HepG2 (cell line): Measurements from ENCODE around the gene TEX14. TPM values are rescaled to one million over a fixed set of nuclear protein-coding genes. Genes with fewer than 3 reads are reported as not detected.

Experiments
- ARNT2 ChIP-seq: sonication (generic); formaldehyde crosslinking; IDR thresholded peaks from 2 replicates; pipeline ENCODE4 v1.8.0; 2022; ENCODE audit warnings: mild to moderate bottlenecking, low read depth, missing genetic modification reagents, moderate library complexity
- CBX5 ChIP-seq: sonication (generic); formaldehyde crosslinking; IDR thresholded peaks from 2 replicates; pipeline ENCODE4 v1.4.0; 2020; ENCODE audit warnings: missing genetic modification reagents, borderline replicate concordance
- FIP1L1 ChIP-seq: fragments of 200-400 bp; formaldehyde crosslinking; IDR thresholded peaks from 2 replicates; pipeline ENCODE4 v1.6.1; 2018; ENCODE audit warnings: low read depth, mild to moderate bottlenecking, low read length, moderate library complexity, borderline replicate concordance; ENCODE audit not compliant: insufficient read depth
- IKZF1 ChIP-seq: fragments of 450-650 bp; IDR thresholded peaks from 2 replicates; pipeline ENCODE4 v1.7.1; 2016
- KLF15 ChIP-seq: sonication (generic); formaldehyde crosslinking; IDR thresholded peaks from 2 replicates; pipeline ENCODE4 v1.8.1; 2023; ENCODE audit warnings: borderline replicate concordance, mild to moderate bottlenecking, inconsistent platforms, missing genetic modification reagents, mixed read lengths
- KLF6 ChIP-seq: IDR thresholded peaks from 2 replicates; pipeline ENCODE4 v1.8.0; 2016; ENCODE audit warnings: missing biosample characterization, missing genetic modification reagents
- MIER2 ChIP-seq: IDR thresholded peaks from 2 replicates; pipeline ENCODE4 v1.6.1; 2016; ENCODE audit warnings: missing biosample characterization, missing genetic modification reagents
- PHB2 ChIP-seq: fragments of 450-650 bp; IDR thresholded peaks from 2 replicates; pipeline ENCODE4 v1.6.1; 2018; ENCODE audit not compliant: partially characterized antibody
- POLR2G ChIP-seq: fragments of 200-400 bp; formaldehyde crosslinking; IDR thresholded peaks from 2 replicates; pipeline ENCODE4 v1.6.1; 2018; ENCODE audit warnings: mild to moderate bottlenecking, low read depth, low read length, moderate library complexity
- SP140L ChIP-seq: sonication (generic); formaldehyde crosslinking; IDR thresholded peaks from 2 replicates; pipeline ENCODE4 v1.4.0; 2020; ENCODE audit warnings: missing genetic modification reagents, borderline replicate concordance
- ZNF263 ChIP-seq: sonication (generic); formaldehyde crosslinking; IDR thresholded peaks from 2 replicates; pipeline ENCODE4 v1.4.0; 2020; ENCODE audit warnings: missing genetic modification reagents
- ZNF451 ChIP-seq: sonication (generic); formaldehyde crosslinking; IDR thresholded peaks from 2 replicates; pipeline ENCODE4 v1.5.0; 2020; ENCODE audit warnings: mild to moderate bottlenecking, missing genetic modification reagents
- ZNF747 ChIP-seq: sonication (generic); formaldehyde crosslinking; IDR thresholded peaks from 2 replicates; pipeline ENCODE4 v1.8.1; 2023; ENCODE audit warnings: missing genetic modification reagents, mild to moderate bottlenecking, borderline replicate concordance
- ZNF777 ChIP-seq: sonication (generic); formaldehyde crosslinking; IDR thresholded peaks from 2 replicates; pipeline ENCODE4 v1.4.0; 2020; ENCODE audit warnings: missing genetic modification reagents
- ZNF780A ChIP-seq: sonication (generic); formaldehyde crosslinking; IDR thresholded peaks from 2 replicates; pipeline ENCODE4 v1.8.0; 2022; ENCODE audit warnings: mild to moderate bottlenecking, missing genetic modification reagents, moderate library complexity
- polyA plus RNA-seq, 8 experiments: library from polyadenylated mRNA; depleted of rRNA in 3 of 8; stranded (reverse) in 7 of 8; unstranded in 1 of 8; fragments of >200 nt; fragmentation: Illumina TruSeq in 4 of 8; extraction: Trizol in 4 of 8; gene quantifications; 2 replicates each; pipeline versions ENCODE4 v1.2.1 to v1.2.3, GENCODE V29; 2011 to 2016; ENCODE audit warnings: low read depth in 4 of 8, missing spikeins in 1 of 8, mixed read lengths in 1 of 8; ENCODE audit not compliant: insufficient read depth in 1 of 8
- total RNA-seq, 5 experiments: library from RNA; depleted of rRNA; stranded (reverse); fragments of >200 nt; fragmentation: Illumina TruSeq; extraction: Trizol; gene quantifications; 2 replicates each; pipeline ENCODE4 v1.2.3, GENCODE V29; 2016; ENCODE audit warnings: low read depth in 1 of 5
- TF ChIP-seq, protein P1 (sequence below): IDR thresholded peaks from 2 replicates; pipeline ENCODE4 v1.6.1; 2016
- TF ChIP-seq, protein P2 (sequence below): sonication (generic); formaldehyde crosslinking; IDR thresholded peaks from 2 replicates; pipeline ENCODE4 v1.4.0; 2020; ENCODE audit warnings: missing genetic modification reagents
- TF ChIP-seq, protein P3 (sequence below), 2 experiments: IDR thresholded peaks; 2 replicates each; pipeline ENCODE4 v1.6.1; 2011 to 2012; ENCODE audit warnings: low read length in 2 of 2, borderline replicate concordance in 1 of 2, low read depth in 1 of 2, mild to moderate bottlenecking in 1 of 2, moderate library complexity in 1 of 2

Gene TEX14
- total and polyA plus RNA-seq, 2 of the 13 experiments (the other 11 are each of a cell fraction or from before 2014, with no cell fraction given), result 0.04 to 0.07 TPM

DNA sequence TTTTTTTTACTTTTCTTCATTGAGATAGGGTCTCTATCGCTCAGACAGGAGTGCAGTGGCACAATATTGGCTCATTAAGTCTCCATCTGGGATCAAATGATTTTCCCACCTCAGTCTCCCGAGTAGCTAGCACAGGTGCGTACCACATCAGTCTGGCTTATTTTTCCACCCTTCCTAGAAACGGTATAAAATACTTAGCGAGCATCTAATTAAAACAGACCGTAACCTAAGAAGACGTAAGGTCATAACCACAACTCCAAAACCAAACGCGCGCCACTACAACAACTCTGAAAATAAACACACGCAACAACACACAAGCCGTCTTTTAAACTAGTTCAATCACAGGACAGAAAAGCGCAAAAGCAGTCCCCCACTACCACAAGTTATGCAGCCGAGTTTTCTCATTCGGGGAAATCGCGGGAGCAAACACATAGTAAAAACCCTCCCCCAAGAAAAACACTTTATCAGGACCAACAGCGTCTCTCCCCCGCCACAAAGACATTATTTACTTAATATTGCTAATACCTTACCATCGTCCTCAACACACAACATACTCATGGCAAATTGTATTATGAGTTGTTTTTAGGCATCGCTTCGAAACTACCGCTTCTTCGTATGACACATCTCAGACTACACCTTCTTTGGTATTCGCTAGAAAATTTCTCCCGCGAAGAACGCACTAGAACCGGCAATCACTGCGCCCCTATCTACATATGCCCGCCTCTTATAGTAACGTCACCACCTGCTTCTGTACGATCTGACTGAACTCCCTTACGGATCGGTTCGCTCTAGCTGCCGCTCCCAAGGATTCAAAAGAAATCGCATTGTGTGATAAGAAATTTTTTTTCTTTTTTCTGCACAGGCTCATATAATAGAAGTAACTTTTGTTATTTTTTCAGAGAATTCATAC is 32.8 kb downstream of the TEX14 start (continued):
- TF ChIP-seq, protein P1, sequence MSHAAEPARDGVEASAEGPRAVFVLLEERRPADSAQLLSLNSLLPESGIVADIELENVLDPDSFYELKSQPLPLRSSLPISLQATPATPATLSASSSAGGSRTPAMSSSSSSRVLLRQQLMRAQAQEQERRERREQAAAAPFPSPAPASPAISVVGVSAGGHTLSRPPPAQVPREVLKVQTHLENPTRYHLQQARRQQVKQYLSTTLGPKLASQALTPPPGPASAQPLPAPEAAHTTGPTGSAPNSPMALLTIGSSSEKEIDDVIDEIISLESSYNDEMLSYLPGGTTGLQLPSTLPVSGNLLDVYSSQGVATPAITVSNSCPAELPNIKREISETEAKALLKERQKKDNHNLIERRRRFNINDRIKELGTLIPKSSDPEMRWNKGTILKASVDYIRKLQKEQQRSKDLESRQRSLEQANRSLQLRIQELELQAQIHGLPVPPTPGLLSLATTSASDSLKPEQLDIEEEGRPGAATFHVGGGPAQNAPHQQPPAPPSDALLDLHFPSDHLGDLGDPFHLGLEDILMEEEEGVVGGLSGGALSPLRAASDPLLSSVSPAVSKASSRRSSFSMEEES (CRISPR knock-in tag), result peak; percentile 87
- 0 out of 2 replicates have a peak, but pooled peaks have one; percentile 43 for TF ChIP-seq FIP1L1
- no peak for TF ChIP-seq PHB2
- TF ChIP-seq KLF6 (CRISPR knock-in tag), result peak; percentile 96; the same call in 1 of the 2 replicates
- TF ChIP-seq, protein P2, sequence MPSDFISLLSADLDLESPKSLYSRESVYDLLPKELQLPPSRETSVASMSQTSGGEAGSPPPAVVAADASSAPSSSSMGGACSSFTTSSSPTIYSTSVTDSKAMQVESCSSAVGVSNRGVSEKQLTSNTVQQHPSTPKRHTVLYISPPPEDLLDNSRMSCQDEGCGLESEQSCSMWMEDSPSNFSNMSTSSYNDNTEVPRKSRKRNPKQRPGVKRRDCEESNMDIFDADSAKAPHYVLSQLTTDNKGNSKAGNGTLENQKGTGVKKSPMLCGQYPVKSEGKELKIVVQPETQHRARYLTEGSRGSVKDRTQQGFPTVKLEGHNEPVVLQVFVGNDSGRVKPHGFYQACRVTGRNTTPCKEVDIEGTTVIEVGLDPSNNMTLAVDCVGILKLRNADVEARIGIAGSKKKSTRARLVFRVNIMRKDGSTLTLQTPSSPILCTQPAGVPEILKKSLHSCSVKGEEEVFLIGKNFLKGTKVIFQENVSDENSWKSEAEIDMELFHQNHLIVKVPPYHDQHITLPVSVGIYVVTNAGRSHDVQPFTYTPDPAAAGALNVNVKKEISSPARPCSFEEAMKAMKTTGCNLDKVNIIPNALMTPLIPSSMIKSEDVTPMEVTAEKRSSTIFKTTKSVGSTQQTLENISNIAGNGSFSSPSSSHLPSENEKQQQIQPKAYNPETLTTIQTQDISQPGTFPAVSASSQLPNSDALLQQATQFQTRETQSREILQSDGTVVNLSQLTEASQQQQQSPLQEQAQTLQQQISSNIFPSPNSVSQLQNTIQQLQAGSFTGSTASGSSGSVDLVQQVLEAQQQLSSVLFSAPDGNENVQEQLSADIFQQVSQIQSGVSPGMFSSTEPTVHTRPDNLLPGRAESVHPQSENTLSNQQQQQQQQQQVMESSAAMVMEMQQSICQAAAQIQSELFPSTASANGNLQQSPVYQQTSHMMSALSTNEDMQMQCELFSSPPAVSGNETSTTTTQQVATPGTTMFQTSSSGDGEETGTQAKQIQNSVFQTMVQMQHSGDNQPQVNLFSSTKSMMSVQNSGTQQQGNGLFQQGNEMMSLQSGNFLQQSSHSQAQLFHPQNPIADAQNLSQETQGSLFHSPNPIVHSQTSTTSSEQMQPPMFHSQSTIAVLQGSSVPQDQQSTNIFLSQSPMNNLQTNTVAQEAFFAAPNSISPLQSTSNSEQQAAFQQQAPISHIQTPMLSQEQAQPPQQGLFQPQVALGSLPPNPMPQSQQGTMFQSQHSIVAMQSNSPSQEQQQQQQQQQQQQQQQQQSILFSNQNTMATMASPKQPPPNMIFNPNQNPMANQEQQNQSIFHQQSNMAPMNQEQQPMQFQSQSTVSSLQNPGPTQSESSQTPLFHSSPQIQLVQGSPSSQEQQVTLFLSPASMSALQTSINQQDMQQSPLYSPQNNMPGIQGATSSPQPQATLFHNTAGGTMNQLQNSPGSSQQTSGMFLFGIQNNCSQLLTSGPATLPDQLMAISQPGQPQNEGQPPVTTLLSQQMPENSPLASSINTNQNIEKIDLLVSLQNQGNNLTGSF, result no peak
- no peak; the same call in 1 of the 2 replicates for TF ChIP-seq KLF15 (CRISPR knock-in tag)
- peak; percentile 100 for TF ChIP-seq POLR2G
- TF ChIP-seq ZNF747 (CRISPR knock-in tag), result peak; percentile 78; the same call in 1 of the 2 replicates
- TF ChIP-seq ZNF777 (CRISPR knock-in tag), result peak; percentile 59
- peak; percentile 84 for TF ChIP-seq MIER2 (CRISPR knock-in tag)
- TF ChIP-seq, protein P3, sequence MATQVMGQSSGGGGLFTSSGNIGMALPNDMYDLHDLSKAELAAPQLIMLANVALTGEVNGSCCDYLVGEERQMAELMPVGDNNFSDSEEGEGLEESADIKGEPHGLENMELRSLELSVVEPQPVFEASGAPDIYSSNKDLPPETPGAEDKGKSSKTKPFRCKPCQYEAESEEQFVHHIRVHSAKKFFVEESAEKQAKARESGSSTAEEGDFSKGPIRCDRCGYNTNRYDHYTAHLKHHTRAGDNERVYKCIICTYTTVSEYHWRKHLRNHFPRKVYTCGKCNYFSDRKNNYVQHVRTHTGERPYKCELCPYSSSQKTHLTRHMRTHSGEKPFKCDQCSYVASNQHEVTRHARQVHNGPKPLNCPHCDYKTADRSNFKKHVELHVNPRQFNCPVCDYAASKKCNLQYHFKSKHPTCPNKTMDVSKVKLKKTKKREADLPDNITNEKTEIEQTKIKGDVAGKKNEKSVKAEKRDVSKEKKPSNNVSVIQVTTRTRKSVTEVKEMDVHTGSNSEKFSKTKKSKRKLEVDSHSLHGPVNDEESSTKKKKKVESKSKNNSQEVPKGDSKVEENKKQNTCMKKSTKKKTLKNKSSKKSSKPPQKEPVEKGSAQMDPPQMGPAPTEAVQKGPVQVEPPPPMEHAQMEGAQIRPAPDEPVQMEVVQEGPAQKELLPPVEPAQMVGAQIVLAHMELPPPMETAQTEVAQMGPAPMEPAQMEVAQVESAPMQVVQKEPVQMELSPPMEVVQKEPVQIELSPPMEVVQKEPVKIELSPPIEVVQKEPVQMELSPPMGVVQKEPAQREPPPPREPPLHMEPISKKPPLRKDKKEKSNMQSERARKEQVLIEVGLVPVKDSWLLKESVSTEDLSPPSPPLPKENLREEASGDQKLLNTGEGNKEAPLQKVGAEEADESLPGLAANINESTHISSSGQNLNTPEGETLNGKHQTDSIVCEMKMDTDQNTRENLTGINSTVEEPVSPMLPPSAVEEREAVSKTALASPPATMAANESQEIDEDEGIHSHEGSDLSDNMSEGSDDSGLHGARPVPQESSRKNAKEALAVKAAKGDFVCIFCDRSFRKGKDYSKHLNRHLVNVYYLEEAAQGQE (IDR thresholded peaks at IDR 0.05; ENCODE audit: borderline replicate concordance in 1 of 2, low read depth in 1 of 2, low read length in 2 of 2), result peak in 1 of 2 experiments; percentile 76; a peak in 2 of 4 replicates
- peak; percentile 99 for TF ChIP-seq SP140L
- TF ChIP-seq ZNF780A (CRISPR knock-in tag), result peak; percentile 91
- no peak for TF ChIP-seq IKZF1
- TF ChIP-seq ARNT2 (CRISPR knock-in tag), result peak; percentile 90
- peak; percentile 92 for TF ChIP-seq CBX5 (CRISPR knock-in tag)
- TF ChIP-seq ZNF451, result no peak
- peak; percentile 62; the same call in 1 of the 2 replicates for TF ChIP-seq ZNF263 (CRISPR knock-in tag)
